HUES6 (cell line): Measurements from ENCODE around the gene STIM1.
"Not testable (repeated sequence)": the region's sequence is repeated elsewhere in the genome, so short reads cannot be mapped to it uniquely, and the experiment has no call there.

Source experiments
- H3K27ac ChIP-seq: 2 replicates; pipeline ENCODE4 v1.7.0; 2013; ENCODE audit warnings: low read depth, mild to moderate bottlenecking, low read length, inconsistent platforms
- H3K27me3 ChIP-seq: 2 replicates; pipeline ENCODE4 v1.6.1; 2013; ENCODE audit warnings: low read length; ENCODE audit not compliant: control insufficient read depth, insufficient read depth
- H3K36me3 ChIP-seq: 2 replicates; pipeline ENCODE4 v1.6.1; 2013; ENCODE audit warnings: low read length; ENCODE audit not compliant: control insufficient read depth, insufficient read depth
- H3K4me1 ChIP-seq: 2 replicates; pipeline ENCODE4 v1.6.1; 2013; ENCODE audit warnings: low read length; ENCODE audit not compliant: control insufficient read depth, insufficient read depth
- H3K4me3 ChIP-seq: 2 replicates; pipeline ENCODE4 v1.5.1; 2013; ENCODE audit warnings: low read depth, low read length
- H3K9ac ChIP-seq: one replicate; pipeline ENCODE4 v1.6.1; 2013; ENCODE audit warnings: mild to moderate bottlenecking, low read length
- H3K9me3 ChIP-seq: 2 replicates; pipeline ENCODE4 v1.6.1; 2013; ENCODE audit warnings: low read depth, low read length; ENCODE audit not compliant: control insufficient read depth, insufficient read depth

Gene STIM1

DNA sequence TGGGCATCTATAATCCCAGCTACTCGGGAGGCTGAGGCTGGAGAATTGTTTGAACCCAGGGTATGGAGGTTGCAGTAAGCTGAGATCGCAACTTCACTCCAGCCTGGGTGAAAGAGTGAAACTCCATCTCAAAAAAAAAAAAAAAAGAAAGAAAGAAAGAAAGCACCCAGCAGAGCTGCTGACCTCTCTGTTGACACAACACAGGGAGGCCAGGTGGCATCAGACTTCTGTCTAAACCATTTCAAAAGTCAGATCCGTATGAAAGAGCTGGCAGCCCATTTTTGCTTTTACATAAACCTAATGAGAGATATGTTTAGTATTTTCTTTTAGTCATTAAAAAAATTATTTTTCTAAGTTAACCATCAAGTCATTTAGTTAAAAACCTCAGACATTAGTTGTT lies 174.7 kb downstream of the STIM1 start:
- H3K27ac ChIP-seq = no peak overlapping the region
- peaks cover 6% of the 10 kb centered on the region; the same call in 1 of the 2 replicates for H3K9me3 ChIP-seq
- no peaks in the 10 kb centered on the region for H3K27me3 ChIP-seq
- no peak overlapping the region for H3K4me3 ChIP-seq
- H3K4me1 ChIP-seq = no peaks in the 10 kb centered on the region
- no peaks in the 10 kb centered on the region for H3K36me3 ChIP-seq
- H3K9ac ChIP-seq = no peak overlapping the region

DNA sequence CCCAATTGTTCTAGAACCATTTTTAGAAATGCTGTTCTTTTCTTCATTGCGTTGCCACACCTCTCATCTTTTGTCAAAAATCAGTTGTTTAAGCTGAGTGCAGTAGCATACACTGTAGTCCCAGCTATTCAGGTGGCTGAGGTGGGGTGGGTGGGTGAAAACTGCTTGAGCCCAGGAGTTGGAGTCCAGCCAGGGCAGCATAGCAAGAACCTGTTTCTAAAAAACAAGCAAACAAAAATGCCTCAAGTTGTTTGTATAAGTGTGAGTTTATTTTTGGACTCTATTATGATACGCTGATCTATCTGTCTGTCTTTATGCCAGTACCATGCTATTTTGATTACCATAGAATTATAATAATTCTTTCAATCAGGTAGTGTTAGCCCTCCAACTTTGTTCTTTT lies 176.6 kb downstream of the STIM1 start:
- Histone ChIP-seq H3K27ac (no peak overlapping the region), H3K9me3 (peaks cover 5% of the 10 kb centered on the region), H3K4me1 (no peaks in the 10 kb centered on the region), H3K9ac (no peak overlapping the region), H3K4me3 (no peak overlapping the region), H3K27me3 (no peaks in the 10 kb centered on the region), H3K36me3 (no peaks in the 10 kb centered on the region)

DNA sequence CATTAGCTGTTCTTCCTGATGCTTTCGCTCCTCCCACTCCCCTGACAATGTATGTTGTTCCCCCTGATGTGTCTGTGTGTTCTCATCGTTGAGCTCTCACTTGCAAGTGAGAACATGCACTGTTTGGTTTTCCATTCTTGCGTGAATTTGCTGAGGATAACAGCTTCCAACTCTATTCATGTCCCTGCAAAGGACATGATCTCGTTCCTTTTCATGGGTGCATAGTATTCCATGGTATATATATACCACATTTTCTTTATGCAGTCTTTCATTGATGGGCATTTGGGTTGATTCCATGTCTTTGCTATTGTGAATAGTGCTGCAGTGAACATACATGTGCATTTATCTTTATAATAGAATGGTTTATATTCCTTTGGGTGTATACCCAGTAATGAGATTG lies 180.5 kb downstream of the STIM1 start:
- Histone ChIP-seq H3K4me1 (no peaks in the 10 kb centered on the region), H3K9ac (no peak overlapping the region), H3K27ac (no peak overlapping the region), H3K27me3 (no peaks in the 10 kb centered on the region), H3K9me3 (peaks cover 5% of the 10 kb centered on the region), H3K4me3 (no peak overlapping the region), H3K36me3 (no peaks in the 10 kb centered on the region)

DNA sequence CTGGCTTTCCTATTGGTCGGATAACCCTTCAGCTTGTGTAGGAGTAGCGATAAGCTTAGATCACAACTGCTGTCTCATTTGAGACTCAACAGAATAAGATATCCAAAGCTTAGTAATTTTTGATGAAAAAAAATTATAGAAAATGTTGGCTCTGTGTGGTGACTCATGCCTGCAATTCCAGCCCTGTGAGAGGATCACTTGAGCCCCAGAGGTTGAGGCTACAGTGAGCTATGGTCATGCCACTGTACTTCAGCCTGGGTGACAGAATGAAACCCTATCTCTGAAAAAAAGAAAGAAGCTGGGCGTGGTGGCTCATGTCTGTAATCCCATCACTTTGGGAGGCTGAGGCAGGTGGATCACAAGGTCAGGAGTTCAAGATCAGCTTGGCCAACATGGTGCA lies 183.5 kb downstream of the STIM1 start:
- peaks cover 3% of the 10 kb centered on the region for H3K9me3 ChIP-seq
- H3K9ac ChIP-seq = no peak overlapping the region
- no peak overlapping the region for H3K27ac ChIP-seq

DNA sequence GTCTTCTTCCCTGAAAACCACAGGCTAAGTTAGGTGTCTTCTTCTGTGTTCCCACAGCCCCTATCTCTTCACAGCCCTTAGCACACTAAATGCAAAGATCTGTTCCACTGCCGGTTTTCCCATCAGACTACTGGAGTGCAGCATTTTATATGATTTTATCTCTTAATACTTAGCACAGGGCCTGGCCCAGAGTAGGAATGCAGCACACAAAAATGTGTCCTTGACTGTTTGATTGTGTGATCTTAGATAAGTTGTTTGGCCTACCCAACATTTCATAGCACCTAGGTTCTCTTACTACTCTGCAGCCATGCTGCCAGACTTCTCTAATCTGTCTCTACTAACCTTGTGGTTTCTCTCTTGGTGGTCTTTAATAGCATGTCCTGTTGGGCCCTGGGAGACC lies 185.0 kb downstream of the STIM1 start:
- no peaks in the 10 kb centered on the region for H3K27me3 ChIP-seq
- H3K4me1 ChIP-seq = no peaks in the 10 kb centered on the region
- H3K9ac ChIP-seq = no peak overlapping the region
- H3K4me3 ChIP-seq = no peak overlapping the region
- H3K36me3 ChIP-seq = no peaks in the 10 kb centered on the region
- H3K9me3 ChIP-seq = peaks cover 3% of the 10 kb centered on the region
- H3K27ac ChIP-seq = no peak overlapping the region

More for the DNA sequence above, 183.5 kb downstream of the STIM1 start:
- Histone ChIP-seq H3K4me1 (no peaks in the 10 kb centered on the region), H3K4me3 (no peak overlapping the region), H3K27me3 (no peaks in the 10 kb centered on the region), H3K36me3 (no peaks in the 10 kb centered on the region)

DNA sequence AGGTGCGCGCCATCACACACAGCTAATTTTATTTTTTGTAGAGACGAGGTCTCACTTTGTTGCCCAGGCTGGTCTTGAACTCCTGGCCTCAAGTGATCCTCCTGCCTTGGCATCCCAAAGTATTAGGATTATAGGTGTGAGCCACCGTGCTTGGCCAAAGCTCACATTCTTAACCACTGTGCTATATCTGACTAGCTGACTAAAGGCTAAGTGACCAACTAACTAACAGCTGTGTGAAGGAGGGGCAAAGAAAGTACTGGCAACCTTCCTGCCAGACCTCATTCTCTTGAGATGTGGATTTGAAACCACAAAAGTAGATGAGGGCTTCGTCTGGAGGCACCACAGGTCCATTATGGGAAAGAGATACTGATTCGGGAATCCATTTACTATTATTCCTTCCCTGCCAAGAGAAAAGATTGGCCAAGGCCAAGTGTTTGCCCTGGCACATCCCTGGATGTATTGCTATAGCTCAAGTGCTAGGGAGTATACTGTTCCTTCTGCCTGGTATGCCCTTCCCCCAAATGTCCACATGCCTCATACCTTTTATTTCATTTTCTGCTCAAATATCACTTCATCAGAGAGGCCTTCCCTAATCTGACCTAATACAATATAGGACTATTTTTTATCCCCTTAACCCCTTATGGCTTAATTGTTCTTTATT lies 186.4 kb downstream of the STIM1 start:
- Histone ChIP-seq H3K27ac (no peak overlapping the region), H3K9ac (no peak overlapping the region), H3K36me3 (no peaks in the 10 kb centered on the region)

DNA sequence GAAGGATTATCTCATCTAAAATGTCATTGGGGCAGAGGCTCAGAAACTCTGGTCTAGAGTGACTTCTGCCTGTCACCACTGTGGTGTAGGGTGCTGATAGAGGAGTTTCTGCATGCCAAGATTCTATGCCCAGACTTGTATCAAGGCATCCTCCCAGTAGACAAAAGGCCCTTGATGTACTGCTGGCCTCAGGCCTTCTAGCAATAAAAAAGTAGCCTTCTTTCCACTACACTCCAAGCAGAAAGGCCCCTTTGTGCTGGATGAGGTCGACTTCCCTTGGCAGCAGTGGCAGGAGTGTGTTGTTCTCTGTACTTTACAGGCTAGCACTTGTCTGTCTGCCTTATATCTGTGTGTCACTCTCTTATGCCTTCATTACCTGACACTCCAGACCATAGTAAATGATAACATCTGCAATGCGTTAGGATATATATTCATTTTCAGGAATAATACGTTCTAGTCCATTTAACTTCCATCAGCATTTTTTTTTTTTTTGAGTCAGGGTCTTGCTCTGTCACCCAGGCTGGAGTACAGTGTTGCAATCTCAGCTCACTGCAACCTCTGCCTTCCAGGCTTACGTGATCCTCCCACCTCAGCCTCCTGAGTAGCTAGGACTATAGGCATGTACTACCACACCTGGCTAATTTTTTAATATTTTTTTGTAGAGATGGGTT lies 189.6 kb downstream of the STIM1 start:
- H3K27ac ChIP-seq = no peak overlapping the region

More for the DNA sequence above, 186.4 kb downstream of the STIM1 start:
- no peaks in the 10 kb centered on the region for H3K9me3 ChIP-seq
- H3K4me1 ChIP-seq = no peaks in the 10 kb centered on the region
- no peaks in the 10 kb centered on the region for H3K27me3 ChIP-seq
- no peak overlapping the region for H3K4me3 ChIP-seq

DNA sequence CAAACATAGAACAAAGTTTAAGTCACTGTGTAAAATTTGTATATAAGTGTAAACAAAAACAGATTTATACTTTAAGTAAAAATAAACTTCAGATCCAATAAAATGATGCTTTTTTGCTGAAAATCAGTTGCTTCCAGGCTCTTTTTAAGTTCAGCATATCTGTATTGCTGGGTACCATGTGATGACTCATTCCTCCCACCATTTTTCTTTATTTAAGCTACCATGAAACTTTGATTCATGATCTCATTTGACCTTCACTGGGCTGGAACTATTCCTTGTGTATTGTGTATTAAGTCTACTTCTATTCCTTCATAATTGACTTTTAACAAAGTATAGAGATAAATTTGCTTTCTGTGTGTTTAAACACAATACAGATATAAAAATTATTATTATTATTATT lies 192.9 kb downstream of the STIM1 start:
- no peaks in the 10 kb centered on the region for H3K27me3 ChIP-seq
- H3K4me3 ChIP-seq = no peak overlapping the region
- H3K36me3 ChIP-seq = no peaks in the 10 kb centered on the region
- H3K9me3 ChIP-seq = no peaks in the 10 kb centered on the region
- no peak overlapping the region for H3K9ac ChIP-seq
- H3K4me1 ChIP-seq = no peaks in the 10 kb centered on the region
- no peak overlapping the region for H3K27ac ChIP-seq

More for the DNA sequence above, 189.6 kb downstream of the STIM1 start:
- no peaks in the 10 kb centered on the region for H3K4me1 ChIP-seq
- no peaks in the 10 kb centered on the region for H3K27me3 ChIP-seq
- no peak overlapping the region for H3K9ac ChIP-seq
- H3K9me3 ChIP-seq = no peaks in the 10 kb centered on the region
- no peaks in the 10 kb centered on the region for H3K36me3 ChIP-seq
- H3K4me3 ChIP-seq = no peak overlapping the region

DNA sequence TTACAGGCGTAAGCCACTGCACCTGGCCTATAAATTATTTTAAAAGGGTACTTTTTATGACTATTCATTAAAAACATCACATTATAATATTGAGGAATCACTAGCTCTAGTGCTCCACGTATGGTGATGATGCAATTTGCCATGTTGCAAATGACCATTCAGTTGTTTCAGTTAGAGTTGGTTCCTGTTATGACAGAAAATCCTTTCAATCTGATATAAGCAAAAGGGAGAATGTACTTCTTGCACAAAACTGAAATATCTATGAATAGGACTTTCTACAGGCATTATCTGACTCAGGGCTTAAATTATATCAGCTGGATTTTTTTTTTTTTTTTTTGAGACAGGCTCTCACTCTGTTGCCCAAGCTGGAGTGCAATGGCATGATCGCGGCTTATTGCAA lies 193.5 kb downstream of the STIM1 start:
- Histone ChIP-seq H3K27ac (no peak overlapping the region), H3K27me3 (no peaks in the 10 kb centered on the region), H3K4me3 (no peak overlapping the region), H3K36me3 (no peaks in the 10 kb centered on the region), H3K4me1 (no peaks in the 10 kb centered on the region), H3K9ac (no peak overlapping the region), H3K9me3 (no peaks in the 10 kb centered on the region)

DNA sequence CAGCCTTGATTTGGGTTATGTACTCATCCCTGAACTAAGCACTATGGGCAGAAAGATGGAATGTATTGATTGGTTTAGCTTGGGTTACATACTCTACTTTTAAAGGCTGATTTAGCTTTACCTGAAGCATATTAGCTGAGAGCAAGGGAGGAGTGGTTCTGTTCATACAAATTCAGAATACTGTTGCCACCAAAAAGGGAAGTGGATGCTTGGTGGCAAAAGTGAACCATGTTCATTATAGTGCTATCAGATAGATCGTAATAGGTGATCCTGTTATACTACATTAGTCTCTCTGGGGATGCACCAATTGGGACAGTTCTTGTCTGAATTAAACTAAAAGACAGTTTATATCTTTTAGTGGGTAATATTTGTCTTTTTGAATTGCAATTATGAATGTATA lies 194.7 kb downstream of the STIM1 start:
- Histone ChIP-seq H3K27ac (no peak overlapping the region), H3K9ac (no peak overlapping the region), H3K4me3 (no peak overlapping the region), H3K27me3 (no peaks in the 10 kb centered on the region), H3K4me1 (no peaks in the 10 kb centered on the region), H3K9me3 (no peaks in the 10 kb centered on the region), H3K36me3 (no peaks in the 10 kb centered on the region)

DNA sequence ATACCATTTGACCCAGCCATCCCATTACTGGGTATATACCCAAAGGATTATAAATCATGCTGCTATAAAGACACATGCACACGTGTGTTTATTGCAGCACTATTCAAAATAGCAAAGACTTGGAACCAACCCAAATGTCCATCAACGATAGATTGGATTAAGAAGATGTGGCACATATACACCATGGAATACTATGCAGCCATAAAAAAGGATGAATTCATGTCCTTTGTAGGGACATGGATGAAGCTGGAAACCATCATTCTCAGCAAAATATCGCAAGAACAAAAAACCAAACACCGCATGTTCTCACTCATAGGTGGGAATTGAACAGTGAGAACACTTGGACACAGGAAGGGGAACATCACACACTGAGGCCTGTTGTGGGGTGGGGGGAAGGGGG lies 197.7 kb downstream of the STIM1 start:
- H3K27me3 ChIP-seq, H3K9ac ChIP-seq, H3K9me3 ChIP-seq, H3K4me3 ChIP-seq, H3K4me1 ChIP-seq, H3K36me3 ChIP-seq, H3K27ac ChIP-seq: not testable (repeated sequence)
